Esophagus muscularis mucosa (tissue), 4 donors: ENCODE results near the gene PTPRN2. TPM values are rescaled to one million over a fixed set of nuclear protein-coding genes. Genes with fewer than 3 reads are reported as not detected.
"Not testable (repeated sequence)": the region's sequence is repeated elsewhere in the genome, so short reads cannot be mapped to it uniquely, and the experiment has no call there.

Experiments used
- DNase-seq: peaks from one replicate; pipeline ENCODE4 v3.0.0-alpha.2; 2017; ENCODE audit errors: extremely low spot score
- H3K27ac ChIP-seq, 4 donors: fragments of 200-600 bp; sonication (generic); replicated peaks in 1 of 4; 1 replicate in 3 of 4; 2 replicates in 1 of 4; pipeline ENCODE4 v1.5.1; 2016 to 2019; ENCODE audit warnings: mild to moderate bottlenecking in 1 of 4
- H3K27me3 ChIP-seq, 4 donors: fragments of 200-600 bp; sonication (generic); one replicate each; pipeline versions ENCODE4 v1.5.1 to v1.6.0; 2016 to 2019
- H3K36me3 ChIP-seq, 4 donors: fragments of 200-600 bp; sonication (generic); one replicate each; pipeline ENCODE4 v1.5.1; 2016 to 2019
- H3K4me1 ChIP-seq, 4 donors: fragments of 200-600 bp; sonication (generic); one replicate each; pipeline ENCODE4 v1.5.1; 2016 to 2019
- H3K4me3 ChIP-seq, 4 donors: fragments of 200-600 bp; sonication (generic); 1 replicate in 2 of 4; 2 replicates in 2 of 4; pipeline ENCODE4 v1.5.1; 2016 to 2019; ENCODE audit warnings: mild to moderate bottlenecking in 4 of 4, moderate library complexity in 1 of 4
- H3K9me3 ChIP-seq, 4 donors: fragments of 200-600 bp; sonication (generic); 1 replicate in 3 of 4; 2 replicates in 1 of 4; pipeline ENCODE4 v1.5.1; 2016 to 2019
- CTCF ChIP-seq, 3 experiments: fragments of 200-600 bp in 2 of 3; fragments of 450-650 bp in 1 of 3; sonication (generic) in 2 of 3; IDR thresholded peaks; one replicate each; pipeline ENCODE4 v1.5.1; 2017 to 2019; ENCODE audit warnings: antibody characterized with exemption in 3 of 3, mild to moderate bottlenecking in 2 of 3, moderate library complexity in 1 of 3
- EP300 ChIP-seq: sonication (generic); formaldehyde crosslinking; IDR thresholded peaks from one replicate; pipeline ENCODE4 v1.6.1; 2017; ENCODE audit warnings: antibody characterized with exemption
- POLR2A ChIP-seq: fragments of 450-650 bp; IDR thresholded peaks from one replicate; pipeline ENCODE4 v1.6.1; 2017; ENCODE audit warnings: antibody characterized with exemption, moderate library complexity, mild to moderate bottlenecking, low read depth
- POLR2AphosphoS5 ChIP-seq, 2 donors: sonication (generic); formaldehyde crosslinking; IDR thresholded peaks; one replicate each; pipeline ENCODE4 v1.6.1; 2017; ENCODE audit warnings: antibody characterized with exemption in 2 of 2
- WGBS: methylation state at CpG from one replicate; pipeline ENCODE4 v1.1.5; 2018; 5-methylcytosine and 5-hydroxymethylcytosine counted together
- intact Hi-C: fragments of 100-400 bp; cut with DNase I; formaldehyde crosslinking; loops from one replicate; pipeline ENCODE4 v1.15.1; 2023
- total RNA-seq, 4 donors: library from RNA; depleted of rRNA; stranded (reverse); fragments of >200 nt; gene quantifications; one replicate each; pipeline versions ENCODE4 v1.1.0 to v1.2.1, GENCODE V29; 2016

PTPRN2 gene
- total RNA-seq, 4 donors from 2014 or later: 2.1 to 3.1 (median 3.1) TPM

GRCh38 chr7:157782041-157782440 is 805.6 kb downstream of the PTPRN2 start:
- intact Hi-C loops: no loop called here
- no peak for DNase-seq
- Histone ChIP-seq H3K4me3 (no peak overlapping the region), H3K27me3 (peaks cover 0 to 45% (median 0%) of the 10 kb centered on the region in 4 donors), H3K4me1 (no peaks in the 10 kb centered on the region), H3K36me3 (no peaks in the 10 kb centered on the region), H3K27ac (no peak overlapping the region), H3K9me3 (no peaks in the 10 kb centered on the region)
- TF ChIP-seq EP300 (no peak), POLR2A (no peak), POLR2AphosphoS5 (IDR thresholded peaks at IDR 0.05) (no peak), CTCF (IDR thresholded peaks at IDR 0.05) (no peak)
- WGBS: 98% methylated on average over 7 of the region's 12 CpGs

DNA sequence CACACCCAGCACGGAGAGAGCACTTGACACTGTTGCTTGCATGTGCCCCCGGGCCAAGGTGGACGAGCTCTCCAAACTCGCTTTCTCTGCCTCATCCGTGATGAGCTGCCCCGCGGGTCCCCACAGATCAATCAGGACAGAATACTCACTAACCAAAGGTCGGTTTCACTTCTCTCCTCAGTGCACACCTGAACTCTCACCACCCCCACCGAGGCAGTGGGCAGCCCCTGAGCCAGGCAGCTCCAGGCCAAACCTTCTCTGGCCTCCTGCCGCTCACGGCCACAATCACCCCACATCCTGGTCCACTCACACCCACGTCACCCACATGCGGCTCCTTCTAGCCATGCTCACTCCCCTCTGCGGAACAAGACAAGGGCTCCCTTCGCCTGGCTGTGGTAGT is 806.9 kb downstream of the PTPRN2 start:
- no peak for DNase-seq
- H3K4me1 ChIP-seq: no peaks in the 10 kb centered on the region
- H3K36me3 ChIP-seq: no peaks in the 10 kb centered on the region
- peaks cover 0 to 45% (median 0%) of the 10 kb centered on the region in 4 donors for H3K27me3 ChIP-seq
- H3K27ac ChIP-seq: no peak overlapping the region
- TF ChIP-seq POLR2AphosphoS5 (IDR thresholded peaks at IDR 0.05) (no peak), POLR2A (no peak), CTCF (IDR thresholded peaks at IDR 0.05) (no peak), EP300 (no peak)
- intact Hi-C loops: no loop called here
- H3K9me3 ChIP-seq: no peaks in the 10 kb centered on the region
- H3K4me3 ChIP-seq: no peak overlapping the region
- WGBS: 87% methylated on average over 12 of the region's 15 CpGs

- H3K9me3 ChIP-seq: no peaks in the 10 kb centered on the region
- no peaks in the 10 kb centered on the region for H3K36me3 ChIP-seq
- intact Hi-C loops: no loop called here
- no peak overlapping the region for H3K27ac ChIP-seq
- DNase-seq: no peak
- TF ChIP-seq EP300 (no peak), CTCF (IDR thresholded peaks at IDR 0.05) (no peak), POLR2AphosphoS5 (IDR thresholded peaks at IDR 0.05) (no peak), POLR2A (no peak)
- 90% methylated on average over 11 of the region's 15 CpGs for WGBS
- H3K4me3 ChIP-seq: no peak overlapping the region
- H3K27me3 ChIP-seq: peaks cover 0 to 45% (median 0%) of the 10 kb centered on the region in 4 donors
- H3K4me1 ChIP-seq: no peaks in the 10 kb centered on the region
Measured at GRCh38 chr7:157780312-157780711, 807.3 kb downstream of the PTPRN2 start.

DNA sequence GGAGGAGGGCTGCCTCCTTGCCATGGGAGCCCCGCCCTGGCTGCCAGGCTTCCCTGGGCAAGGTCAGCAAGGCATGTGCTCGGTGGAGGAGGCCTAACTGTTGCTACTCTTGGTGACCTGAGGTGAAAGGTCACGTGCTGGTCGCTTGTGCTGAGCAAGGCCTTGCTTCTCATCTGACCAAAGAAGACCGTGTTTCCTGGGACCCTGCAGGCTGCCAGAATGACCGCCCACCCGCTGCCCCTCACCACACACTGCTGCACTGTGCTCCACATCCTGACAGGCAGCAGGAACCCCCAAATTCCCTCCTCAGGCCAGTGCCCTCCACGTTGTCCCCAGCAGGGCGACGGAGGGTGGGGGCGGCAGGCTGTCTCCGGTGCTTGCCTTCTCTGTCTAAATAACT is 808.4 kb downstream of the PTPRN2 start:
- Histone ChIP-seq H3K27me3 (peaks cover 0 to 45% (median 0%) of the 10 kb centered on the region in 4 donors), H3K4me3 (no peak overlapping the region), H3K9me3 (peaks cover 0 to under 1% (median 0%) of the 10 kb centered on the region in 4 donors), H3K27ac (no peak overlapping the region), H3K4me1 (no peaks in the 10 kb centered on the region), H3K36me3 (no peaks in the 10 kb centered on the region)
- DNase-seq: no peak
- TF ChIP-seq POLR2AphosphoS5 (IDR thresholded peaks at IDR 0.05) (no peak), EP300 (no peak), CTCF (IDR thresholded peaks at IDR 0.05) (no peak), POLR2A (no peak)
- WGBS: 85% methylated on average over 9 of the region's 12 CpGs
- intact Hi-C loops: no loop called here

GRCh38 chr7:157777194-157777762 is 810.3 kb downstream of the PTPRN2 start:
- H3K27ac ChIP-seq, H3K4me3 ChIP-seq, H3K4me1 ChIP-seq, intact Hi-C loops, H3K9me3 ChIP-seq, H3K36me3 ChIP-seq, DNase-seq: not testable (repeated sequence)
- 82% methylated on average over 16 of the region's 16 CpGs for whole genome bisulfite sequencing
- peaks cover 0 to 56% (median 0%) of the 10 kb centered on the region in 4 donors for H3K27me3 ChIP-seq
